ENCODE results near the gene ARHGEF18.

The ARHGEF18 gene
- long read RNA-seq, partial matches to known transcripts = 19 of 19 reads
- long read RNA-seq, other reads (novel, unspliced or antisense) = 0 of 19 reads

GRCh38 chr19:7348587-7349230, at the start of gene ARHGEF18:
TSS of gene ARHGEF18 (plus strand) at chr19:7348937. CDS start at chr19:7362891, 13,954 bp downstream.
- DNase-seq (ENCODE audit: low read depth in 1 of 2, low spot score in 1 of 2) = peak; percentile 99
- Histone ChIP-seq H3K27me3 (ENCODE audit: insufficient read depth, poor library complexity, severe bottlenecking) (no peaks in the 10 kb centered on the region), H3K27ac (replicated peaks) (peak within 1 kb of the TSS; percentile 96), H3K4me3 (replicated peaks; ENCODE audit: insufficient read depth, low read length) (peak within 1 kb of the TSS; percentile 58)
- TF ChIP-seq SPI1 (IDR thresholded peaks at IDR 0.05; ENCODE audit: borderline replicate concordance, low read depth) = peak; percentile 96
- TF ChIP-seq POLR2AphosphoS5 (IDR thresholded peaks at IDR 0.05; ENCODE audit: low read depth) = peak; percentile 99
- TF ChIP-seq GABPA (IDR thresholded peaks at IDR 0.05; ENCODE audit: low read depth) = no peak; the same call in none of the 2 replicates

GRCh38 chr19:7301525-7301924, 47.2 kb upstream of the ARHGEF18 start:
- no peak for TF ChIP-seq CTCF (IDR thresholded peaks at IDR 0.05; ENCODE audit: insufficient read depth, low read length)
- TF ChIP-seq SPI1 (IDR thresholded peaks at IDR 0.05; ENCODE audit: borderline replicate concordance, low read depth) = no peak; the same call in 1 of the 2 replicates
- TF ChIP-seq POLR2AphosphoS5 (IDR thresholded peaks at IDR 0.05; ENCODE audit: low read depth) = no peak
- no peak for TF ChIP-seq REST (IDR thresholded peaks at IDR 0.05; ENCODE audit: insufficient replicate concordance, low read depth)
- TF ChIP-seq GABPA (IDR thresholded peaks at IDR 0.05; ENCODE audit: low read depth) = no peak
- Histone ChIP-seq H3K4me3 (replicated peaks; ENCODE audit: insufficient read depth, low read length) (no peak overlapping the region), H3K27me3 (ENCODE audit: insufficient read depth, poor library complexity, severe bottlenecking) (no peaks in the 10 kb centered on the region), H3K27ac (replicated peaks) (peak overlapping the region; percentile 41; the same call in 1 of the 2 replicates)
- peak in 1 of 2 experiments; percentile 68 for DNase-seq (ENCODE audit: low read depth in 1 of 2, low spot score in 1 of 2)

- Histone ChIP-seq H3K27ac (replicated peaks) (no peak overlapping the region), H3K27me3 (ENCODE audit: insufficient read depth, poor library complexity, severe bottlenecking) (no peaks in the 10 kb centered on the region), H3K4me3 (replicated peaks; ENCODE audit: insufficient read depth, low read length) (no peak overlapping the region)
- TF ChIP-seq GABPA (IDR thresholded peaks at IDR 0.05; ENCODE audit: low read depth) = no peak
- TF ChIP-seq CTCF (IDR thresholded peaks at IDR 0.05; ENCODE audit: insufficient read depth, low read length) = no peak
- TF ChIP-seq SPI1 (IDR thresholded peaks at IDR 0.05; ENCODE audit: borderline replicate concordance, low read depth) = no peak
- no peak for TF ChIP-seq REST (IDR thresholded peaks at IDR 0.05; ENCODE audit: insufficient replicate concordance, low read depth)
- no peak for TF ChIP-seq POLR2AphosphoS5 (IDR thresholded peaks at IDR 0.05; ENCODE audit: low read depth)
- DNase-seq (ENCODE audit: low read depth in 1 of 2, low spot score in 1 of 2) = no peak
Measured at GRCh38 chr19:7303470-7303869, 45.3 kb upstream of the ARHGEF18 start.

GRCh38 chr19:7304200-7304599, 44.5 kb upstream of the ARHGEF18 start:
- DNase-seq (ENCODE audit: low read depth in 1 of 2, low spot score in 1 of 2) = no peak
- no peak overlapping the region for H3K27ac ChIP-seq (replicated peaks)
- H3K27me3 ChIP-seq (ENCODE audit: insufficient read depth, poor library complexity, severe bottlenecking) = no peaks in the 10 kb centered on the region
- H3K4me3 ChIP-seq (replicated peaks; ENCODE audit: insufficient read depth, low read length) = no peak overlapping the region
- no peak for TF ChIP-seq POLR2AphosphoS5 (IDR thresholded peaks at IDR 0.05; ENCODE audit: low read depth)
